Neural progenitor cell (in vitro differentiated cells): ENCODE results near the gene TNS3.

Experiments
- EZH2phosphoT487 ChIP-seq: fragments of 200-600 bp; sonication (generic); IDR thresholded peaks from 2 replicates; pipeline ENCODE4 v1.6.1; 2017; ENCODE audit warnings: antibody characterized with exemption
- TF ChIP-seq, protein P1 (sequence below): fragments of 200-600 bp; sonication (generic); IDR thresholded peaks from 2 replicates; pipeline ENCODE4 v1.5.1; 2017; ENCODE audit warnings: antibody characterized with exemption, mild to moderate bottlenecking

DNA sequence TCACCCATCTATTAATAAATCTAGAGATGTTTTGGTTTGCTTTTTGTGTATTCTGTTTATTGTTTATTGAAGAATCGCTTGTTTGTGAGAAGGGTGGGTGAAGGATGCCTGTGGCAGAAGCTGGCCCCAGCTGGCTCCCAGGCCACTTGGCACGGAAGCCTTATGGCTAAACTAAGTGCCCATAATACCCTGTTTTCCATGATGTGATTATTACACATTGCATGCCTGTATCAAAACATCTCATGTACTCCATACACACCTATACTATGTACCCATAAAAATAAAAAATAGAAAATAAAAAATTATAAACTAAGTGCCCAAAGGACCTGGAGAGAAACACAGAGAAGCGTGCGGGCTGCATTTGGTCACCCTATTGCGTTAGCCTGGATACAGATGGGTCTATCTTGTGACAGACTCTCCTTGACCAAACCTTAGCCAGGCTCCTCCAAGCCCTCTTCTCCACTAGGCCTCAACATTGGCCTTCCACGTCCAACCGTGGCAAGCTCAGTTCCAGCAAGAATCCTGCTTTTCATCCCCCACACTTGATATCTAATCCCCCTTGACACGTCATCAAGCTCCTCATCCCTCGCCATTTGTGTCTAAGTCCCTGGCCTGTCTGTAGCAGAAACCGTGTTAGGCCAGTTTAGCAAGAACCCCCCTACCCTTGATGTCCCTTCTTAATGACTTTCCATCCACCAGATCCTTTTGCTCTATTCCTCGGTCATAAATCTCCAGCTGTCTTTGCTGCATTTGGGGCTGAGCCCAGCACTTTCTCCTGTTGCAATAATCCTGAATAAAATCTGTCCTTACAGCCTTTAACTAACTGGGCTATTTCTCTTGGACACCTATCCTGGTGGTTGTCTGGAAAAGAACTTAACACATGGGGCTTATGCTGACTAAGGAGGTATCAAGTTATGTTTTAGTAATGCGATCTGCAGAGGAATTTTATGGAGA, 245.2 kb downstream of the TNS3 start:
- TF ChIP-seq, protein P1, sequence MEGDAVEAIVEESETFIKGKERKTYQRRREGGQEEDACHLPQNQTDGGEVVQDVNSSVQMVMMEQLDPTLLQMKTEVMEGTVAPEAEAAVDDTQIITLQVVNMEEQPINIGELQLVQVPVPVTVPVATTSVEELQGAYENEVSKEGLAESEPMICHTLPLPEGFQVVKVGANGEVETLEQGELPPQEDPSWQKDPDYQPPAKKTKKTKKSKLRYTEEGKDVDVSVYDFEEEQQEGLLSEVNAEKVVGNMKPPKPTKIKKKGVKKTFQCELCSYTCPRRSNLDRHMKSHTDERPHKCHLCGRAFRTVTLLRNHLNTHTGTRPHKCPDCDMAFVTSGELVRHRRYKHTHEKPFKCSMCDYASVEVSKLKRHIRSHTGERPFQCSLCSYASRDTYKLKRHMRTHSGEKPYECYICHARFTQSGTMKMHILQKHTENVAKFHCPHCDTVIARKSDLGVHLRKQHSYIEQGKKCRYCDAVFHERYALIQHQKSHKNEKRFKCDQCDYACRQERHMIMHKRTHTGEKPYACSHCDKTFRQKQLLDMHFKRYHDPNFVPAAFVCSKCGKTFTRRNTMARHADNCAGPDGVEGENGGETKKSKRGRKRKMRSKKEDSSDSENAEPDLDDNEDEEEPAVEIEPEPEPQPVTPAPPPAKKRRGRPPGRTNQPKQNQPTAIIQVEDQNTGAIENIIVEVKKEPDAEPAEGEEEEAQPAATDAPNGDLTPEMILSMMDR, result no peak
- TF ChIP-seq EZH2phosphoT487, result no peak
